CD4-positive, alpha-beta T cell treated with Interleukin-2 at 100 ng/mL for 4 hours (primary cell): ENCODE measurements around the gene SRGAP1.
"Not testable (repeated sequence)": the region's sequence is repeated elsewhere in the genome, so short reads cannot be mapped to it uniquely, and the experiment has no call there.

Experiments
- DNase-seq: peaks from one replicate; pipeline ENCODE4 v3.0.0-alpha.2; 2020; ENCODE audit warnings: low spot score

SRGAP1 gene

DNA sequence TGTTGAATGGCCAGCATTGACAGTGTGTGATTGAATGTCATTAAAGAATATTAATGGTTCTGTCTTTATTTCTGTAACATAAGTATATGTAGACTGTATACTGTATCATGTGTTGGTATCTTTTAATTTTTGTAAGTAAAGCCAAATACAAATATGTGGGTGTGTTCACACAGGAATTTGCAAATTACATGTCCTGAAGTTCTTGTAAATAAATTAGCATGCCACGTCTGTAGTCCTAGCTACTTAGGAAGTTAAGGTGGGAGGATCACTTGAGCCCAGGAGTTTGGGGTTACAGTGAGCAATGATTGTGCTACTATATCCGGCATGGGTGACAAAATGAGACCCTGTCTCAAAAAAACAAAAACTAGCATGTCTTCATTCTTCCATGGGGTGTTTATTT is 278.5 kb downstream of the SRGAP1 start:
- no peak for DNase-seq

DNA sequence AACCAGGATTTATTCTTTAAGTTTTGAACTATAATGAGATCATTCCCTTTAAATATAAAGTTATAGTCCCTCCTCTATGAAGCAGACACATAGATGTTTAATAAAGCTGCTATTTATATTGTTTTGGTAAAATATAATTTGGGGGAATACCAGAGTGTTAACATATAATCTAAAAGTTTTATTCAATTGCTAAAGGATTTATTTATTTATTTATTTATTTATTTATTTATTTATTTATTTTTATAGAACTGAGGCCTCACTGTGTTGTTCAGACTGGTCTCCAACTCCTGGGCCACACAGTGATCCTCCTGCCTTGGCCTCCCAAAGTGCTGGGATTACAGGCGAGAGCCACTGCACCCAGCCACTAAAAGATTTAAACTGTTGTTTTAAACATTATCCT is 278.9 kb downstream of the SRGAP1 start:
- DNase-seq: no peak

DNA sequence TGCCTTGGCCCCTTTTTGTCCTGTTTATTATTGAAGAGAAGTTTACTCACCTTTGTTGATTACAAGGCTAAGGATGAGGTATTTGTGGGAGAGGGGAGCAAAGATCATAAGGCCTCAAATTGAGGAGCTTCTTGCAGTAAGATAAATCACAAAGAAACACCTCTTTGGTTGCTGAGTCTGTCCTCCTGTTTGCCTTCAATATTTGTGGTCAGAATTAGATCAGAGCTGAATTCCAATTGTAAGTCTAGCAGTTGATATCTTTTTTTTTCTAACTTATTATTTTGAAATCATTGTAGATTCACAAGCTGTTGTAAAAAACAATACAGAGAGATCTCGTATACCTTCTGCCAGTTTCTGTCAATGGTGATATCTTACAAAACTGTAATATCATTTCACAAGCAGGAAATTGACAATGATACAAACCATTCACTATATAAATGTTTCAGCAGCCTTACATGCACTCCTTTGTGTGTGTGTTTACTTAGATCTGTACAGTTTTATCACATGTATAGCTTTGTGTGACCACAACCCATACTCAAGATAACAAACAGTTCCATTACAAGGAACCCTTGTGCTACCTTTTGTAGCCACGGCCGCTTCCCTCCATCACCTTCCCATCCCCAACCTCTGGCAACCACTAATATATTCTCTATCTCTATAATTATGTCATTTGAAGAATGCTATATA is 280.2 kb downstream of the SRGAP1 start:
- DNase-seq: no peak

DNA sequence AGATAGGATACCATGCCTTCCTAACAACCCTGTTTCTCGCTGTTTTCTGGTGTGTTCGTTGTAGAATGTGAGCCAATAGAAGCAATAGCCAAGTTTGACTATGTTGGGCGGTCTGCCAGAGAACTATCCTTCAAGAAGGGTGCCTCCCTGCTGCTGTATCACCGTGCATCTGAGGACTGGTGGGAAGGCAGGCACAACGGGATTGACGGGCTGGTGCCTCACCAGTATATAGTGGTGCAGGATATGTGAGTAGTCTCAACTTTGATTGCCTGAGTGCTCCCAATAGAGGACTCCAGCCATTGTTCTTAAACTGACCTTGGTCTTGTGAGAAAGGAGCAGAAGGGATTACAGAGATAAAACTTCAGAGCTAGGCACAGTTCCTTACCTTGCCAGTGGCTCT is 281.4 kb downstream of the SRGAP1 start:
- DNase-seq: no peak

DNA sequence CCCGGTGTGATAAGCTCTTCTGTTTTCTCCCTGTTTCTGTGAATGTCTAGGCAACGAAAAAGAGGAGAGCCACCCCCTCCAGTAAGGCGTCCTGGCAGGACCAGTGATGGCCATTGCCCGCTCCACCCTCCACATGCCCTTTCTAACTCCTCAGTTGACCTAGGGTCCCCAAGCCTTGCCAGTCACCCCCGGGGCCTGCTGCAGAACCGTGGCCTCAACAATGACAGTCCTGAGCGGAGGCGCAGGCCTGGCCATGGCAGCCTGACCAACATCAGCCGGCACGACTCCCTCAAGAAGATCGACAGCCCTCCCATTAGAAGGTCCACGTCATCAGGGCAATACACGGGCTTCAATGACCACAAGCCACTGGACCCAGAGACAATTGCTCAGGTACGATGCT is 283.3 kb downstream of the SRGAP1 start:
- DNase-seq: no peak

DNA sequence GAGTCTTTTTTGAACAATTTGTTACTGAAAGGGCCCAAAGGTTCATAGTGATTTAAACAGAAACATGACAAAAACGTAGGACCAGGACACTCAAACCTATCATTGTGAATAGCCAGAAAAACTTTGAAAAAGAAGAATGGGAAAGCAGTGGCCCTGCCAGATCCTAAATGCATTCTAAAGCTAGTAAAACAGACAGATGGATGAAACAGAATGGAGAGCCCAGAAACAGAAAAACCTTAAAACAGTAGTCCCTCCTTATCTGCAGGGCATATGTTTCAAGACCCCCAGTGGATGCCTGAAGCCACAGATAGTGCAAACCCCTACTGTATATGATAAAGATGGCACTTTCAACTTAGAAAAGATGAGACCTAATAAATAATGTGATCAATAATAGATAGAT is 283.9 kb downstream of the SRGAP1 start:
- DNase-seq: no peak

DNA sequence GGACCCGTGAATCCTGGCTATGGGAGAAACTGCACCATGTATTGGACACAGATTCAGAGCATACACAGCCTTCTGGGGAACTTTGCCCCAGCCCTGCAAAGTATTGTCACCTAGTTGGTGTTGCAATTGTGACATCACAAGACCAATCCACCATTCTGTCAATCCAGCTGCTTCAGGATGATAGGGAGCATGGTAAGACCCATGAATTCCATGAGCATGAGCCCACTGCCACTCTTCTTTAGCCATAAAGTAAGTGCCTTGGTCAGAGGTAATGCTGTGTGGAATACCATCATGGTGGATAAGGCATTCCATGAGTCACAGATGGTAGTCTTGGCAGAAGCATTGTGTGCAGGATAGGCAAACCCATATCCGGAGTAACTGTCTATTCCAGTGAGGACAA is 286.0 kb downstream of the SRGAP1 start:
- not testable (repeated sequence) for DNase-seq

DNA sequence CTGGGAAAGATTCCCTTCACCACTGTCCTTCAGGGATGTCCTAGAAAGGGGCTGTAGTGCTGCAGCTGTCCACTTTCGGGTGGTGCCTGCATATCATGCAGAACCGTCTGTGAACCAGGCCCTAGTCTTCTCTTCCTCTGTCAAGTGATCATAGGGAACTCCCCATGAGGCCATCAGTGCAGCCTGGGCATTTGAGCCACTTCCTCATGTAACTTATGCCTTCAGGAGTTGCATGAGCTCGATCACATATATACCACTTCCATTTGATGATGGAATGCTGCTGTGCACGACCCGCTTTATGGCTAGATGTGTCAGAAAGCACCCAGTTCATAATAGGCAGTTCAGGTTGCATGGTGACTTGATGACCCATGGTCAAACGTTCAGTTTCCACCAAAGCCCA is 287.0 kb downstream of the SRGAP1 start:
- not testable (repeated sequence) for DNase-seq

DNA sequence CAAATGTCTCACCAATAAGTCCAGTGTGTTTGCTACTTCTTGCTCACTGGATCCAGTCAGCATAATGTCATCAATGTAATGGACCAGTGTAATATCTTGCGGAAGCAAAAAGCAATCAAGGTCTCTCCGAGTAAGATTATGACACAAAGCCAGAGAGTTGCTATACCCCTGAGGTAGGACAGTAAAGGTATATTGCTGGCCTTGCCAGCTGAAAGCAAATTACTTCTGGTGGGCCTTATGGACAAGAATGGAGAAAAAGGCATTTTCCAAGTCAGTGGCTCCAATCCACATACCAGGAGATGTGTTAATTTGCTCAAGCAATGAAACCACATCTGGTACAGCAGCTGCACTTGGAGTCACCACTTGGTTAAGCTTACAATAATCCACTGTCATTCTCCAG is 288.2 kb downstream of the SRGAP1 start:
- not testable (repeated sequence) for DNase-seq

DNA sequence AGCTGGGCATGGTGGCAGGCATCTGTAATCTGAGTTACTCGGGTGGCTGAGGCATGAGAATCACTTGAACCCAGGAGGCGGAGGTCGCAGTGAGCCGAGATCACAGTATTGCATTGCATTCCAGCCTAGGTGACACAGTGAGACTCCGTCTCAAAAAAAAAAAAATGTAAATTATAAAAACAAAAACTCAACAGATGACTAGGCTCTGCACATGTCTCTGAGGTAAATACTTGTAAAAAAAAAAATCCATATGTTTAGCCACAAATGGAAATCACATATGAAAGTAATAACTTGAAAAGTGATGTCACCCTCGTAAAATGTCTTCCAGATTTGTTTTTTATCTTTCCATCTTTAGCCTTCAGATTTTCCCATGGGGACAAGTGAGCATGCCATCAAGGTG is 292.6 kb downstream of the SRGAP1 start:
- no peak for DNase-seq

DNA sequence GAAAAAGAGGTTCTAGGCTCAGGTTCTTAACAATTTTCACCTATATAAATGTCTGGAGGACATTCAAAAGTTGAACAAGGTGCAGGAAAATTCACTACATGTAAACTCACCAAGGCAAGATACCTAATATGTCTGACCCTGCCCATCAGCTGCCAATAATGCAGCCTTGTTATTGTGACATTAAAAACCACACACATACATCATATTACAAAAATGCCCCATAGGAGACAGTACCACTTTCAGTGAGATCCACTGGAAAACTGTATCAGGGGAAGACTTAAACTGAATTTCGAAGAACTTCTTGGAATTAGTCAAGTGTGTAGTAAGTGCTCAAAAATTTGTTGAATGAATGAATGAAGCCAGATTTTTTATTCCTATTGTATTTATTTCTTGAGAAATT is 294.5 kb downstream of the SRGAP1 start:
- DNase-seq: no peak

DNA sequence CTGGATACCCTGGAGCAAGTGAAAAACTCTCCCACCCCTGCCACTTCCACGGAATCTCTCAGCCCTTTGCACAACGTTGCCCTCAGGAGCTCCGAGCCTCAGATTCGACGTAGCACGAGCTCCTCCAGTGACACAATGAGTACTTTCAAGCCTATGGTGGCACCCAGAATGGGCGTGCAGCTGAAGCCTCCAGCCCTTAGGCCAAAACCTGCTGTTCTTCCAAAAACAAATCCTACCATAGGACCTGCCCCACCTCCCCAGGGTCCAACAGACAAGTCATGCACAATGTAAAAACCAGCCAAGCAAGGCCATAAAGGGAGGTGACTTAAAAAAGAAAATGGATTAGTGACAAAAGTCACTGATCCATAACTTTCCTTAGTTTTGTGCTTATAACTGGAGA is 297.9 kb downstream of the SRGAP1 start:
- DNase-seq: no peak

DNA sequence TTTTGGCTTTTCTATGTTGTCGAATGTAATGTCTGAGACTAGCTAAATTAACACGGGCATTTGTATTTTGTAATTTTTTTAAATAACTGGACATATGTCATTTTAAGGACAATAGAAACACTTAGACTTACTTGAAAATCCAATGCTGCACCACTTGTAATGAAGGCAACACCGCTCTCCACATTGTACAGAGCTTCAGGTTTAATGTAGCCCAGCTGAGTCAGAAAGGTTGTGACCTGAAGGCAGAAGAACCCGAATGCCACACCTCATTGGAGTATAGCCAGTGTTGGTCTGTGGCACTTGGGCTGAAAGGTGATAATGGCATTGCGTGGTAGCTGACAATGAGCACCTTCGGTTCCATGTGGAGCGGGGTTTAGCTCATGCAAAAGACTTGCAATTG is 298.3 kb downstream of the SRGAP1 start:
- no peak for DNase-seq

DNA sequence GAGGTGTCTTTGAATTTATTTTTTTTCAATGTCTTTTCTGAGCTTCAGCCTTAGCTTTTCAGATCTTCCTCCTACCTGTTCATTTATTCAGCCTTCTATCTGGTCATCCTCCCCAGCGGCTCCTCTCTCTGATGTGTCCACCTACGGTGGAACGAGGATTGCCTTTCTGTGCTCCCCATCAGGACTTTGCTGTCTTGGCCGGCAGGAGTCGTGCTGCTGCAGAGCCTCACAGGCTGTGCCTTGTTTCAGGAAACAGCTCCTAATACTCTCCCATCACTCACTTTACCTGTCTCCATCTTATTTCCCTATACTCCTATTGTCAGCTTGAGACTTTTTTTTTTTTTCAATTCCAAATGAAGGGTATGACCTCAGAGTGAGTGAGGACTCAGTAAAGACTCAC is 300.7 kb downstream of the SRGAP1 start:
- no peak for DNase-seq

DNA sequence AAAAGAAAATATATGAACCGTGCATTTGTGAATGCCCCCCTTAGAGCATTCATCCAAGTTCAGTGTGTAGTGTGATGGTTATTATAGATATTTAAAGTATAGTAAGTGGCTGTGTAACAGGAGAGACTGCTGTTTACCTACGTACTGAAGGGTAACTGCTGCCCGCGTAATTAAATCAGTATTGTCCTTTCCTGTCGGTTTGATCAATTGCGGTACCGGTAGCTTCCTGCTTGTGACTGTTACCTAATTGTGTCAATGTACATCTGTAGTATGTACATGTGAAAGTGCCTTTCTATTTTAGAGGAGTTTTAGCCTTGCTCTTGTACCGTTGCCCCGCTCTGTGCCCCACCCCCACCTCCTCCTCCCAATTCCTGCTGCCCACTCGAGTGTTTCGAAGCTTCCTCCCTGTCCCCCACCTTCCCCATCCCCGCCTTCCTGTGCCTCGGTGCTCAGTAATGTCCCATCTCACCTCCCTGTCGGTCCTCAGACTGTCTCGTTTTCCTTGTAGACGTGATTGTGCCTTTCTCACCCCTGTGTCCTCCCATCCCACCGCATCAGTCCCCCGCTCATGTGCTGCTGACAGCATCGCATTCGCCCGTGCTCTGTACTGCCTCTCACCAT is 302.6 kb downstream of the SRGAP1 start:
- no peak for DNase-seq

DNA sequence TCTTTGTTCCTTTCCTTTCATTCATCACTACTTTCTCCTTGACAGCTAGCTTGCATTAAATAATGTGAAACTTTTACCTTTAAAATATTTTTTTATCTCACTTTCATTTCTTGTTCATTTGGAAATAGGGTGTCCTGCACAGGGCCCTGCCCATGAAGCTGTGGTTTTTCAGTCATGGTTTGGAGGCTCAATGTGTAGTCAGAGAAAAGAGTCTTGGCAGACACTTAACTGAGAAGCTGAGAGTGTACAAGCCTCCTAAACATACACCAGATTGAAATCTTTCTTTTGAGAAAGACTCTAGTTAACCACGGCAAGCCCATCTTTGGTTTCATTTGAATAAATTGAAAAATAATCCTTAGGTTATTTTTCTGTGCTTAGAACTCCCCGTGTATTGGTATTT is 303.4 kb downstream of the SRGAP1 start:
- DNase-seq: no peak

DNA sequence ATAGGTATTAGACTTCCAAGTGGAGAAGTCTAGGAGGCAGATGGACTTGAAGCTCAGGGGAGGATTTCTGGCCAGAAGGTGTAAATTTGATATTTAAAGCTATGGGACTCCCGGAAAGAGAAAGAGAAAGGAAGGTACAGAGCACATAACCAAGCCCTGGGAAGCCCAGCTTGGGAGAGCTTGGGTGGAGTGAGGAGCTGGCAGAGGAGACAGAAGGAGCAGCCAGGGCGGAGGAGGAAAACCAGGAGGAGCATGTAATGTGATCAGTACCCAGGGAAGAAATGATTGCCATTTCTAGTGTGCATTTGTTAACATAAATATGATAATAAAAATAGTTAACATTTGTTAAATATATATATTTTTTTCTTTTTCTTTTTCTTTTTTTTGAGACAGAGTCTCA is 310.2 kb downstream of the SRGAP1 start:
- DNase-seq: no peak

DNA sequence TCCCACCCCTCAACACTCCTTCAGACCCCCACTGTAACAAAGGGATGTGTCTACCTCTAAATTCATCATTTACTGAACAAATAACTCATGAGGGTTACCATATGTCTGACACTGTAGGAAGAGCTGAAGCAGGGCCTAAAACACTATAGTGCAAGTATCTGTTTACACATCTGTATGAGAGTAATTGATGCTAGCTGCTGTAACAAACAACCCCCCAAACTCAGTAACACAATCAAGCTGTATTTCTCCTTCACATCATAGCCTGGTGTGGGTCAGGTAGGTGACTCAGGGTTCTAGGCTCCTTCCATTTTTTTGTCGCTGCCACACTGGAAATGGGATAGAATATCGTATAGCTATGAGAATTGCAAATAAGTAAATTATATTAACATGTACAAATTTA is 312.6 kb downstream of the SRGAP1 start:
- DNase-seq: no peak

DNA sequence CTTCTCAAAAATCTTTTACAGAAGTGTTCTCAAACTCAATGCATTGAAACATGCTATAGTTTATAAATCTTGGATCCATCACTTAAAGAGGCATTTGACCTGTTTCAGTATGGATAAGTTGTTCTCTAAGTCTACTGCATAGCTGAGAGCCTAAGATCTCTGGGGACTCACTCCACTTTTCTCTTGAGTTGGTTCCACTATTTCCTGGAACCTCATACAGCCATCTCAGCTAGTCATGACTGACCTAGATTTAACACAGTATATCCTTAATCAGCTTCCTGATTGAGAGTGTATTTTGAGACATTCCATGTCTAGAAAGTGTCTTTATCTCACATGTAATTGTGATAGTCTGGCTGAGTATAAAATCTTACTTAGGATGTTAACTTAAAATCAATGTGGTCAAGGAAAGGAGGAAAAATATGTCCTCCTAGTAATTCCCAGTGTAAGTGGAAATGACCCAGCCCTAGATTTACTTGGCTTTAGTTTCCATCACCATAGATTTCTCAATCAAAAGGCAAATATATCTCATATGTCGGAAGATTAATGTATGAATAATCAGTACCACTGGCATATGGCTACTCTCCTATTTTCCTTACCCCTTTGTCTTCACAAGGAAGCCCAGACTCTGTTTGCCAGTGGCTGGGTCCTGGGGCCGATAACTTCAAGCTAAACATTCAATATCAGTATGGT is 315.7 kb downstream of the SRGAP1 start:
- no peak for DNase-seq

DNA sequence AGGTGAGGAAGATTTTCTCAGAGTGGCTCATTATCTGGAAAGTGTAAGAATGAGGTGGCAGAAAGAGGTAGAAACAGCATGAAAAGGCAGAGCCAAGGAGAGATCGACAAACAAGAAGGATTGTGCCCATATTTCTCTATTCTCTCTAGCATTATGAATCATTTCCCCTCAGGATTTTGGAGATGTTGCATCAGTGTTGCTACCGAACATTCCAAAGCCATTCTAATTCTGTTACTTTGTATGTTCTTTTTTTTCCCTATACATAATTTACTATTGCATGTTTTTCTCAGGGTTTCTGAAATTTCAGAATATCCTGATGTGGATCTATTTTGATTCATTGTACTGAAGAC is 316.2 kb downstream of the SRGAP1 start:
- no peak for DNase-seq

DNA sequence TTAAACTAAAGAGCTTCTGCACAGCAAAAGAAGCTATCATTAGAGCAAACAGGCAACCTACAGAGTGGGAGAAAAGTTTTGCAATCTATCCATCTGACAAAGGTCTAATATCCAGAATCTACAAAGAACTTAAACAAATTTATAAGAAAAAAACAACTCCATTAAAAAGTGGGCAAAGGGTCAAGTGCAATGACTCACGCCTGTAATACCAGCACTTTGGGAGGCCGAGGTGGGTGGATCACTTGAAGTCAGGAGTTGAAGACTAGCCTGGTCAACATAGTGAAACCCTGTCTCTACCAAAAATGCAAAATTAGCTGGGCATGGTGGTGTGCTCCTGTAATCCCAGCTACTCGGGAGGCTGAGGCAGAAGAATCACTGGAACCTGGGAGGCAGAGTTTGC is 322.1 kb downstream of the SRGAP1 start:
- not testable (repeated sequence) for DNase-seq

DNA sequence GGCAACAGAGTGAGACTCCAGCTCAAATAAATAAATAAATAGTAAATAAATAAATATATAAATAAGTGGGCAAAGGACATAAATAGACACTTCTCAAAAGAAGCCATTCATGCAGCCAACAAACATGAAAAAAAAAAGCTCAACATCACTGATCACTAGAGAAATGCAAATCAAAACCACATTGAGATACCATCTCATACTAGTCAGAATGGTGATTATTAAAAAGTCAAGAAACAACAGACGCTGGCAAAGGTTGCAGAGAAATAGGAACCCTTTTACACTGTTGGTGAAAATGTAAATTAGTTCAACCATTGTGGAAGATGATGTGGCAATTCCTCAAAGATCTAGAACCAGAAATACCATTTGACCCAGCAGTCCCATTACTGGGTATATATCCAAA is 322.5 kb downstream of the SRGAP1 start:
- not testable (repeated sequence) for DNase-seq

DNA sequence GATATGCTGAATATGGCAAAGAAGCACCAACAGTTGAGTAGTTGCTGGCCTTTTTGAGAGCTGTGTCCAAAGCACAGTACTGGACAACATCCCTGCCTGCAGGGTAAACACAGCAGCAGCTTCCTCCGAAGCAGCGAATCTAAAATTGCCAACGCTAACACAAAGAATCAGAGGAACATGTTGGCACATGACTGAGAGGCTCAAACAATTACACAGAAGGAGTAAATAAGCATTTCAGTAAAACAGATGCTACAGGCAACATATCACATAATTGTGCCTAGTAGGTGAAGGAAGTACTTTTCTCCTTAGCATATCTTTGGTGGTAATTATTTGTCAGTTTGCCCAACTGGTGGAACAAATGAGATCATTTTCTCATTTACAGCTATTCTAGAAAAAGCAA is 325.5 kb downstream of the SRGAP1 start:
- no peak for DNase-seq

DNA sequence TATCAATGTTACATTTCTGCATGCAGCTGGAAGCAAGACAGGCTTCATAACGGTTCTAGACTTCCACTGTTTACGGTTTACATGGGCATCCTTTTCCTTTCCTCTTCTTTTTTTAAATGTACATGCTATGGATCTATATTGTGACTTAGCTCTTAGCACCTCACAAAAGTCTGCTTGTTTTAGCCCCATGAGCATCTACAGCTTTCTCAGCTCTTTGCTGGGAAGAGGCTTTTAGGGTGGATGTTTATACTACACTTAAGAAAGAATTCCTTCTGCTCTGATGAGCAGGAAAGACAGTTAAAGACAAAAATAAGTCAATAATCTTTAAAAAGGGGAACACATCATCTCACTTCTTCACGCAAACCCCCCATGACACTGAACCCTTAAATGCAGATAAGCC is 326.2 kb downstream of the SRGAP1 start:
- DNase-seq: no peak
